GM19455 (cell line): ENCODE data around the gene FANCC.

ENCODE experiments used
- ATAC-seq: cut with Tn5 transposase; IDR thresholded peaks from one replicate; pipeline ENCODE4 v1.9.1; 2021; ENCODE audit not compliant: unreplicated experiment

The FANCC gene

GRCh38 chr9:95317119-95317892 is at the start of gene FANCC:
TSS of gene FANCC (minus strand) at chr9:95317709. CDS start at chr9:95249291, 68,418 bp downstream.
- peak; percentile 80 for ATAC-seq

DNA sequence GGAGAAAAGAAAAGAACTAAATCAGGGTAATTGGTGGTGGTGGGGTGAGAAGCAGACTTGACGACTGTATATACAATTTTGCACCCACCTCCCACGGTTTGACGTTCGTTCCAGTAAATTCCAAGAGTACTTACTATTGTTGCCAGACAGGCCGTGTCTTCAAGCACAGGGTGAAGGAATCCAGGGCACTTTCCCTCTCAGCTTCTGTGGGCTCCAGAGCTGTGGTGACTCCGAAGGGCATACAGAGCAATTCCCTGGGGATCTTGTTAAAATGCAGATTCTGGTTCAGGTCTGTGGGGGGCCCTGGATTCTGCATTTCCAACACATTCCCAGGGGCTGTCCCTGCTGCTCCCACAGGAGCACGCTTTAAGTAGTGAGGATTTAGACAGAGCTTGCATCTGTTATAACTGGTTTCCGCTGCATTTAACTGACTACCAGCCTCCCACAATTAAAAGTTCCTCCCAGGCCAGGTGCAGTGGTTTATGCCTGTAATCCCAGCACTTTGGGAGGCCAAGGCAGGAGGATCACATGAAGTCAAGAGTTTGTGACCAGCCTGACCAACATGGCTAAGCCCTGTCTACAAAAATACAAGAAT is 49.3 kb upstream of the FANCC start:
- no peak for ATAC-seq

DNA sequence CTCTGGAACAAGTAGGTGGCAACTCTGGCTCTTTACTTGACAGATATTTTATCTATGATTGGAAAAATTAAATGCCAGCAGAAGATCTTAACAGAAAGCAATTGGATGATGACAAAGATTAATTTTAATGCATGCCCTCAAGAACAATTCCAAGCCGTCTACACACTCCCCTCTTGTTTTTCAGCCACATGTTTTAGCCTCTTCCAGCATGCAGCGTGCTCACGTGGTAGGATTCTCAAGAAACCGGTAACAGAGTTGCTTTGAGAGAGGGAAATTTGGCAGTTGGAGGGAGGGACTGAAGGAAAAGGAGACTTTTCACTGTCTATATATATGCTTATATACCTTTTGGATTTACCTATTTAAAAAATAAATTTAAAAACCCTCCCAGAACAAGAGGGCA is 48.3 kb upstream of the FANCC start:
- ATAC-seq, result no peak

DNA sequence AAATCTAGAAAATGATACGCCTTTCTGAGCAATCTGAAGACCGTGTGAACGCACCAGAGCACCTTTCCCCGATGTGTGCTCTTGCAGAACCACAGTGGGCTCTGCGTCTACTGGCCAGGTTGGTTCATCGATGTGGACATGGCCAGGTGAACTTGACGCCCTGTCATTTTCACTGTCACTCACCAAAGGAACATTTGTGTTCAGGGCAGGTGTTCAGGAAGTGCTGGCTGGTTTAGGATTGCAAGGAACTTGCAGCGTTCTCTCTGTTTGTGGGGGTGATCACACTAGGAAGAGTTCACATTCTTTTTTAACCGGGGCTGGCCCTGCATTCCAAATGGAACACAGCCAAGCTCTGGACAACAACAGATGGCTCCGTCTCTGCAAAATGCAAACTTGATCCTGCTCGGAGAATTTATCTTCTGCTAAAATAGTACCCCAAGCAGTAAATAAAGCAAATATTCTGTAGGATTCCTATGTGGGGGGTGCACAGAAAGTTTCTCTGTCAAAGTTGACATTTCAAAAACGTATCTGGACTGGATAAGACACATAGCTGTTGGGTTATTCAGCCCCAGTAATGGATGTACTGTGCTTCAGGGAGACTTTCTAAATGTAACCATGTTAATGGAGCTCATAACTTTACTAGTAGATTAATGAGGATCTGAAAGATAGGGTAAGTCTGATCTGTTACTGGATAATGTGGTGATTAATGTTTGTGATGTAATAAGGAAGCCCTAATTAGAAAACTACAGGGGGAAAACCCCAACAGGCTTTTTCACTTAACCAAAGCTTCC is 45.7 kb upstream of the FANCC start:
- no peak for ATAC-seq

- no peak for ATAC-seq
Observed at GRCh38 chr9:95360866-95361265, 43.4 kb upstream of the FANCC start.

DNA sequence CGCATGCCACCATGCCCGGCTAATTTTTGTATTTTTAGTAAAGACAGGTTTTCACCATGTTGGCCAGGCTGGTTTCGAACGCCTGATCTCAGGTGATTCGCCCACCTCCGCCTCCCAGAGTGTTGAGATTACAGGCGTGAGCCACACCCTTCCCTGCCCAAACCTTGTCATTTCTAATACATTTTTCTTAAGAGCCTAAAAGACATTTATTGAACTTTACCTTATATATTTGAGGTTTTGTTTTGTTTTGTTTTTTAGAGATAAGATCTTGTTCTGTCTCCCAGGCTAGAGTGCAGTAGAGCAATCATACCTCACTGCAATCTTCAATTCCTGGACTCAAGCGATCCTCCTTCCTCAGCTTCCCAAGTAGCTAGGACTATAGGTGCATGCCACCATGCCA is 39.8 kb upstream of the FANCC start:
- ATAC-seq, result no peak

GRCh38 chr9:95355500-95355899 is 38.0 kb upstream of the FANCC start:
- ATAC-seq, result no peak

DNA sequence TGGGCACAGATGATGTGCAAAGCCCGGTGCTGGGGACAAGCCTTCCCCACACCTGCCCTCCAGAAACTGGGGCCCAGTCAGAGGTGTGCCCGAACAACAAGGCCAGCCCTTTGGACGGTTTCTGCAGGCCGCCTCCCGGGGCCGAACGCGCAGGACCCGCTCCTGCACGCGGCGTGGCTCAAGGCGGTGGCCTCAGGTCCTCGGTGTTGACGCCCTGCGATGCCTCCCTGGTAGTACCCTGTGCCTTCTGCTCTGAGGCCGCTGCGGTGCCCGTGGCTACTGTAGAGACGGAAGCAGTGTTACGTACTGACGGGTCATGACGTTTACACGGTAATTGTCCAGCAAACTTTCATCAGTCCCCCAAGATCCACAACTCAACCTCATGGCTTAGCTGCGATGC is 33.5 kb upstream of the FANCC start:
- no peak for ATAC-seq

- no peak for ATAC-seq
Observed at GRCh38 chr9:95350266-95350665, 32.8 kb upstream of the FANCC start.

DNA sequence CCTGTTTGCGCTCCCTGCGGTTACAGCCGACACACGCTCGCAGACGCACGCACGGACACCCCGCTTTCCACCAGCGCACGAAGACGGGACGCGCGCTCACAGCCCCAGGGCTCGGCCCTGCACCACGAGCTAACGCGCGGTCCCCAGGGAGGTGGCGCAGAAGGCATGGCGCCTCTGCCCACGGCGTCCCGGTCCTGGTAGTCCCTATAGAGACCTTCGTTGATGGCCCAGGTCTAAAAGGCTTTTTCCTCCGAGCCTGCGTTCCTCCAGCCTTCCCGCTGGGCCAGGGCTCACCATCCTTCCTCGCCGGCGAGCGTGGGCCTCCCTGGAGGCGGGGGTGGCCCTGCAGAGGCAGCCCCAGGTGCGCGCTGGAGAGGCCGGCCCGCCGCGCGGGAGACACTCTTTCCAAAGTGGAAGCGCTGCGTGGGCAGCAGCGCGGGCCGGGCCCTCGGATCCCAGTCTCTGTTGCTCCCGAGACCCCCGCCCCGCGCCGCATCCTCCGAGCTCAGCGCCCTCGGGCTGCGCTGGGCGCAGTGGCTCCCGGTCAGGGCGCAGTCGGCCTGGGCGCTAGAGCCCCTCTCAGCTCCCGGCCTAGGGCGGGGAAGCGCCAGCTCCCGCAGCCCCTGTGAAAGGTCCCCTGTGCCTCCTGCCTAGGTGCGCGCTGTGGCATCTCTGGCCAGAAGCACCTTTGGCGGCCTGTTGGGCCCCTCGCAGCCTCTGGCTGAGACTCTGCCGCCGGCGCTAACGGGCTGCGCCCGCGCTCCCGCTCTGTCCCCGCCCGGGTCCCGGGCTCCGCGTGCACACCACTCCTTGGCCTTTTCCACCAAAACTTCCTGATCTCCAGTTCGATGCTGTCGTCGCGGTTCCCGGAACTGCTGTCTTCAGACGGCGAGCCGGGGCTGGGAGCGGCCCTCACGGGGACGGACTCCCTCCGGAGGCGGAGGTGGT is 31.9 kb upstream of the FANCC start:
- ATAC-seq, result no peak

GRCh38 chr9:95346021-95346420 is 28.5 kb upstream of the FANCC start:
- ATAC-seq, result no peak

DNA sequence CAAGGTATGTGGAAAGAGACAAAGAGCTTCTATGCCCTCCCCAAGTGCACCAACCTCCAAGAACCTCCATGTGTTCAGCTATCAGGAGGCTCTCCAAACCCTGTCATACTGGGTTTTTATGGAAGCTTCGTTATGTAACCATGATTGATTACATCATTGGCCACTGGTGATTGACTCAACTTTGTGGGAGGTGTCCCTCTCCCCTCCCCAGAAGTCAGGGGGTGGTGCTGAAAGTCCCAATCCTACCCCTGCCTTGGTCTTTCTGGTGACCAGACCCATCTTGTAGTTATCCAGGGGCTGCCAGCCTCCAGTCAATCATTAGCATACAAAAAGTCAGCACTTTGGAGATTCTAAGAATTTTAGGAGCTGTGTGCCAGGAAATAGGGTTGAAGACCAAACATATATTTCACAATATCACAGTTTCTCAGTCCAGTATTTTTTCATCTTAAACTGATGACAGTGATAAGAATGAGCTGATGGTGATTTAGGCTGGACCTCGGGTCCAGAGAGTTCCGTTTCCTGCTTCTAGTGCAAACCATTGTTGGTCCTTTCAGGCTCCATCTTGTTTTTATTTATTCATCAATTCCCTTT is 27.3 kb upstream of the FANCC start:
- ATAC-seq, result no peak

DNA sequence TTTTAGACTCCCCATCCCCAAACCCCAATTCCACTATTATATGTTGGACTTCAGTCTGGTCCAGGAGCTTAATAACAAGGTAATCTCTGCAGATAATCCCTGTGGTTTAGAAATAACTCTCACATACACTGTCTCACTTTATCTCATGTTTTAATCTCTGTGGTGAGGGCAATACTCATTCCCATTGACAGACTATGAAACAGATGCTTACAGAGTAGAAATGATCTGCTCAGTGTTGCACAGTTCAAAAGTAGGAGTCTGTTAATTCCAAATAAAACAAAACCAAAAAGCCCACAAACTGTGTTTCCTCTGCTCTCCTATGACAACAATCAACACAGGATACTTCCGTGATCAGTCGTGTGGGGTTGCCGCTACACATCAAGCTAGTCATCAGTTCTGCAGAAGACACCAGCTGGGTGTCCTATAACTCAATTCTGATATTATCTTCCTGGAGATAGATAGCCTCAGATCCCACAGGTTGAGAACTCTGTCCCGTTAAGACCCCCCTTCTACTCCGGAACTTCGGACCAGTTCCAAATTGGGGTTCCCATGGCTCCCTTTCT is 26.3 kb upstream of the FANCC start:
- no peak for ATAC-seq

DNA sequence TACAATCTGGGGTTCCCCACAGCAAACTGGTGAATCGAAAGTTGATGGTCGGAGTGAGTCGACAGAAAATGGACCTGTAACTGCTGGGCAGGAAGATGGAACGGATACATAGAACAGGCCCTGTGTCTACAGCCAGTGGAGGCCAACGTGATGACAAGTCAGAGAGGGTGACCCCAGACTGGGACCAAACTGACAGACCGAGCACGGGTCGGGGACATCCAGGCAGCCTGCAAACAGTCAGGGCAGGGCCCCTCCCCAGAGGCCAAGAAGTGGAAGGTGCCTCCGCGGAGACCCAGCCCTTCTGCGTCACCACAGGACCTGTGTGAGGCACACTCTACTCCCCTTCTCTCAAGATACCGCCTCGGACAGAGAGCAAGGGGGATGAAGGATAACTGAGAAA is 25.1 kb upstream of the FANCC start:
- no peak for ATAC-seq

DNA sequence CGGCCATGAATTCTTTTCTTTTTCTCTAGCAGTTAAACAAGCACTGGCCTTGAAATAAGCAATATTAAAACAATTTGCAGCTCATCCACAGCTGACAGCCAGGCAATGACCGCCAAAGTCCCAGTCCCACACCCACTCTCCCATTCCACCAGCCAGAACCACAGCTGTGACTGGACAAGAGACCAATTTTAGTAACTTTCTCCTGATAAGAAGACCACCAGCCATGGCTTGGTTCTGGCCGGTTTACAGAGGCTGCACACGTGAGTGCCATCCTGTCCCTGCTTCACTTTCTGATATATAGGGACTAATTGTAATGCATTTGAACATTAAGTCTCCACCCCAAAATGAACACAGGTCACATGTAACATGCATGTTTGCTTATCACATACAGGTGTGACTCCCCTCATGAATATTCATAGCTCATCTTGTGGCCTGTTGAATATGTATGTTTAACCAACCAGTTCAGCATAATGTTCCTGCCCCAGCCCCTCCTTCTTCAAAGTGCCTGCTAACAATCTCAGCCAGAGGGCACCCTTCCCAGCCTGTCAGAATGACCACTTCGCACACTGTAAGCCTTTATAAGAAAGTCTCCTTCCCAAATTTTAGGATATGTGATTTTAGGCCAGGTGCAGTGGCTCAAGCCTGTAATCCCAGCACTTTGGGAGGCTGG is 23.9 kb upstream of the FANCC start:
- no peak for ATAC-seq

DNA sequence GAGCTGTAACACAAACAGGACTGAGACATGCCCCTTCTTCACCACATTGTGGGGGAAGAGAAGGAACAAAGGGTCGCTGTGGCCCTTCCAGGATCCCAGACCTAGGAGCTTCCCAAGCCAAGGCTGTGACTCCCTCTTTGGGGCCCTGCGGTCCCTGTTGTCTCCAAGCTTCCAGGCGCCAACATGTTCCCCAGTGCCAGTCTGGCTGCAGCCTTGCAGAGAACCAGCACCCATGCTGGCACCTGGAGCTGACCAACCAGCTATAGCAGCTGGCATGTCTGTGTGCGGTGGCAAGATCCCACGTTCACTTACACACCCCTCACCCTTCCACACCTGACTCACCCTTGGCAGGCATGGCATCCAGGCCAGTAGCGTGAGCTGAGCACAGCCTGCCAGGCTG is 20.7 kb upstream of the FANCC start:
- ATAC-seq, result no peak

DNA sequence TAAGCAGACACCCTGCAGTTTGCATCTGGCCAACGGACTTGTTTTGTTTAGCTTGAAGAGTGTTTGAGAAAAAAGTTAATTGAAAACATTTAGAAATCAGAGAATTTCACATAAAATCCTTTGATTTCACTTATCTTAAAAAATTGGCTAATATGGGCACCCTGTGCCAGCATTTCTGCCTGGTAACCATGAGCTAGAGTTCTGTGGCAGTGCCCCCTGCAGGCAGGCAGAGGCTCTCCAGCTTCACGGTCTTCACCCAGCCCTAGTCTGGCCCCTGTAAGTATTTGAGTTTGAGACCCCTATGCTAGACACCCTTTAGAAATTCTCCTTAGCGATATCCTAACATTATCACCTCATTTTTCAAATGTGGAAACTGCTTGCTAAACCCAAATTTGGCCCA is 18.8 kb upstream of the FANCC start:
- no peak for ATAC-seq

GRCh38 chr9:95333426-95333825 is 15.9 kb upstream of the FANCC start:
- ATAC-seq, result no peak

- no peak for ATAC-seq
Observed at GRCh38 chr9:95332860-95333259, 15.4 kb upstream of the FANCC start.
